GM21390 (cell line): ENCODE data around the gene OSBPL3.
"Not testable (repeated sequence)": the region's sequence is repeated elsewhere in the genome, so short reads cannot be mapped to it uniquely, and the experiment has no call there.

ENCODE experiments used
- ATAC-seq: cut with Tn5 transposase; IDR thresholded peaks from one replicate; pipeline ENCODE4 v1.9.1; 2021; ENCODE audit not compliant: unreplicated experiment

OSBPL3 gene

DNA sequence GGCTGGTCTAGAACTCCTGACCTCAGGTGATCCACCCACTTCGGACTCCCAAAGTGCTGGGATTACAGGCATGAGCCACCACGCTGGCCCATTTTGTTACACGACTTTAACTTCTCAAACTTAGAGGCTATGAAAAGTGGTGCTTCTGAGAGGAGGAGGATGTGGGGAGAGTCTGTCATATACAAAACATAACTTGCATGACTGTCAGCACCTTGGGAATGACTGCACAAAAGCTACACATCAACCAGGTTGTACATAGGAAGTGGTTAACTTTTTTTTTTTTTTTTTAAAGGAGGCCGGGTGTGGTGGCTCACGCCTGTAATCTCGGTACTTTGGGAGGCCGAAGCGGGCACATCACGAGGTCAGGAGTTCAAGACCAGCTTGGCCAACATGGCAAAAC lies 179.3 kb downstream of the OSBPL3 start:
- no peak for ATAC-seq

DNA sequence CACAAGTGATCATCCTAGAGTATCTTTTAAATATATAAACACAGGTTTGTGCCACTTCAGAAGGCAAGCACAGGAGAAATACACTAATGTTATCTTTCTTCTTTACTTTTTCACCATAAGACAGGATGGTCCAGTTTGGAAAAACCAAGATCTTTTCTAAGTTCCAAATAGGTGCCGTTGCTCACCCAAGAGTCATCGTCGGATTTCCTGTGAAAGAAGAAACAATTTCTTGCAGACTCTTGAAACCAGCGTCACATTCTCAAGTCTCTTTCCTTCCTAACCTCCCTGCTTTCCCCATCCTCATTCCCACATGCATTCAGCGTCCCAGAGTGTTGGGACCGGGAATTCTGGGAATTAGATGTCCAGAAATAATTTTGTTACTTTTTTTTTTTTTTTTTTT lies 179.9 kb downstream of the OSBPL3 start:
- ATAC-seq, result no peak

DNA sequence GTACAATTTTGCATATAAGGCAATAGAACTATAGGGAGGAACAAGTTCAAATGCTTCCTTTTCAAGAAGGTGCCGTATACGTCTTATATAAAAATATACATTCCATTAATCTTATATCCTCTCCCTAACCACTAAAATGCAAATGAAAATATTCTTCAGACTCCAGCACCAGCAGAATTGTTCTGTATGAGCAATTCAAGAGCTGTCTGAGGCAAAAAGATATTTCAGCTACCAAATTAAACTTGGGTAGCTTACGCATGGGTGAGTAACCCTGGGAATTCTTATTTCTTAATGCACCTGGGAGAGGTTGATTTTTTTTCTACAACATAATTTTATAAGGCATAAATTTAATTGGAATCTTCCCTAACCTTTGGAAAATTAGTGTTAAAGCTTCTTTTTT lies 180.5 kb downstream of the OSBPL3 start:
- ATAC-seq, result no peak

DNA sequence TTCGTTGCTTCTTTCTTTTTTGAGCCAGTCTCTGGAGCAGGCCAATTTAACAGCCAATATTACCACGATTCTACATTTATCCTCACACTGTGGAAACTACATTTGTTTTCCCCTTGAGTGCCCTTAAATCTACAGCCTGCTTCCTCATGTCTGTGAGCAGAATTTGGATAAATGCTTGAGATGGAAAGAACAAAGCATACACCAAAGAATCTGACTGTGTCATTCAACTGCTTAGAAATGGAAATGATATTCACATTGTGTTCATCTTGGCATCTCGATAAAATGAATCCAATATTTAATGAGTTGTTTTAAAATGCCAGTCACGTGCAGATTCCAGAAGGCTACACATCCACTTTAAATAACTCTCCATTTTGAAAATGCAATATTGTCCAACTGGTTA lies 181.7 kb downstream of the OSBPL3 start:
- ATAC-seq, result no peak

DNA sequence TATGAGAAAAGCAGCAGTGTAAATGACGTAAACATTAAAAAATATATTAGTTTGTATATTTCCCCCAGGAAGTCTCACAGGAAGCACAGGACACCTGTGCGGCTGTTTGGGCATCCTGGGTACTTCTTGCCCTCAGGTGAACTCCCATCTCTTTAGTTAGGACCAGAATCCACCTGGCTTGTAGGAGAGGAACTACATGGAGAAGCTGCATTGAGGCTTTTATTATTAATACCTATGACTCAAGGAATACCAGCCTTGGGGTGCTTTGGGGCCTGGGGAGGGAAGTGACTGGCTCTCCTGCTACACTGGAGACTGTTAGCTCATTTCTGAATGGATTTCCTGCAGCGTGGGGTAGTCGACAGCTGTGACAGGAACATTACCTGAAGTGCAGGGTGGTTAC lies 182.7 kb downstream of the OSBPL3 start:
- no peak for ATAC-seq

DNA sequence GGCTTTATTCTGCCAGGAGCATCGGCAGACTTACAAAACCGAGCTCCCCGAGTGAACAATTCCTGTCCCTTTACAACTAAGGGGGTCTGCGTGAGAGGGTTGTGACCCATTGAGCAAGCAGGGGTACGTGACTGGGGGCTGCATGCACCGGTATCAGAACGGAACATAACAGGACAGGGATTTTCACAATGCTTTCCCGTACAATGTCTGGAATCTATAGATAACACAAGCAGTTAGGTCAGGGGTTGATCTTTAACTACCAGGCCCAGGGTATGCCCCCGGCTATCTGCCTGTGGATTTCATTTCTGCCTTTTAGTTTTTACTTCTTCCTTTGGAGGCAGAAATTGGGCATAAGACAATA lies 184.6 kb downstream of the OSBPL3 start:
- ATAC-seq, result no peak

DNA sequence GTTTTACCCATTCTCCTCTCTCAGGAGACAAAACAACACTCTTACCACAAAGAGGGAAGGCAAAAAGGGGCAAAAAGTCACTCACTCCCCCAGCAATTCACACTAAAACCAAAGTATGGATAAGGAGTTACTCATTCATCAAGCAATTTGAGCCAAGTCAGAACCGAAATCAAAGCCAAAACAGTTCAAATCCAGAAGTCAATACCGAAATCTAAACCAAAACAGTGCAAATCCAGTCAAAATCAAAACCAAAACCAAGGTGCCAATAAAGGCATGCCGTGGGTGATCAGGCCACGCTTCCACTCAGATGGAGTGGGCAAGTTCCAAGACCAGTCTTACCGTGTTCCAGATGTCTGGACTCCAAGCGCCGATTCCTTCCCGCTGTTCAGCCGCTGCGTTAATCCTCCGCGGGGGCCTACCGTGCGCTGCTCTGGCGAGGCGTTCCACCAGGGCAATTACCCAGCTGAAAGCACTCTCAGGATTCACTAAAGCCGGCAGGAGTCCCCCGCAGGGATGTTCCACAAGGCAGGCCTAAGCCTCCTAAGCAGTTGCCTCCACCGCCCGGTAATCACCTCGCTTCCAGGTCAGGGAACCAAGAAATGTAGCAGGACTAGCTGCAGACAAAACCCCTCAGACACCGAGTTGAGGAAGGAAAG lies 185.1 kb downstream of the OSBPL3 start:
- not testable (repeated sequence) for ATAC-seq

DNA sequence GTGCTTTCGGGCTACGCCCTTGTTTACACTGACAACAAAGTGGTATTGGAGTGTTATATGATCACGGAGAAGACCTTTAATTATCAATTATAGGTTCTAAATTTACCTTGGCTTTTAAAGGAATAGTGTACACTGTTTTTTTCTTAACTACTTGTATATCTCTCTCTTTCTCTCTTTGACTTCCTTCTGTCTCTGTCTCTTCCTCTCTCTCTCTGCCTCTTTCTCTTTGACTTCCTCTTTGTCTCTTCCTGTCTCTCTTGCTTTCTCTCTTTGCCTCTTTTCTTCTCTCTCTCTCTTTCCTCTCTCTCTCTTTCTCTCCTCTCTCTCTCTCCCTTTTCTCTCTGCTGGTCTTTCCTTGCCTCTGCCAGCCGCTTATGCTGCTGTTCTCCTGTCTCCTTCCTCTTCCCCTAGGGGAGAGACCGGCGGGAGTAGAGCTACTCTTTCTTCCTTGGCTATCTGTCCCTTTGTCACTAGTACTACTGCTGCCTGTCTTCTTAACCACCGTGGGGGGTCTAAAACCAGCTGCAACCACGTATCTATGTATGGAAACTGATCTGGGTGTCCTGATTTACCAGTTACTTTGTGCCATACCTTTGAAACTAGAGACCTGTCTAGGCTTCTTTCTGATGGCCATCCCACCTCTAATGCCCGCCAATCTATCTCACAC lies 185.9 kb downstream of the OSBPL3 start:
- no peak for ATAC-seq

DNA sequence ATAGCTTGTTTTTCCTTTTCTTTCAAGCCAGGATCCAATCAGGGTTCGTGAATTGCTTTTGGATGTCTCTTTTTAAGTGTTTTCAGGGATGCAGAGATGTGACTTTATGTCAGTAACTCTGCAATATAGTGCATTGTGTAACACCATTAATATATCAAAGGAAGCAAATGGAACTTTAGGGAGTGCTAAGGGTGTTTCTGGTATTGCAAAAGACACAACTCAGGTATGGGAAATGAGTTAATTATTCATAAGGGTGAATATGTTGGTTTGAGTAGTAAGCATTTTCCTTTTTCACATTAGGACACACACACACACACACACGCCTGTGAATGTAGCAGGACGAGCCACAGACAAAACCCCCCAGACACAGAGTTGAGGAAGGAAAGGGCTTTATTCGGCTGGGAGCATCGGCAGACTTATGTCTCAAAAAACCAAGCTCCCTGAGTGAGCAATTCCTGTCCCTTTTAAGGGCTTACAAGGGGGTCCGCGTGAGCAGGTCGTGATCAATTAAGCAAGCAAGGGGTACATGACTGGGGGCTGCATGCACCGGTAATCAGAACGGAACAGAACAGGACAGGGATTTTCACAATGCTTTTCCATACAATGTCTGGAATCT lies 190.9 kb downstream of the OSBPL3 start:
- ATAC-seq, result no peak

DNA sequence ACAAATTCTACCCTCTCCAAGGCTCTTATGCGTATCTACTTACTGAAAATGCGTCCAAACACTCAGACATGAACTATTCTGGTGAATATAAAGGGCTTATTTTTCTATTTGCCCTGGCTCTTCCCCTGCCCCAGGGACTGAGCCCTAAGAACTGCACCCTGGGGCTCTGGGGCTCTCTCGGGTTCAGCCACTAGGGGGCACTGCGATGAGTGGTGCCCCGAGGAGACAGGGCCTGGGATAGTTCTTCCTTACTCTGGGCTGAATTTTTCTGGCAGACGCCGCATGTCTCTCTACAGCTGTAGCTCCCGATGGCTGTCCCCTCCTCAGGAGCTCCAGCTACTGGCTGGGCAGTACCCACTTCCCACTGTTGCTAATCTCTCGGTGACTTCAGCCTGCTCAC lies 191.9 kb downstream of the OSBPL3 start:
- ATAC-seq, result no peak

DNA sequence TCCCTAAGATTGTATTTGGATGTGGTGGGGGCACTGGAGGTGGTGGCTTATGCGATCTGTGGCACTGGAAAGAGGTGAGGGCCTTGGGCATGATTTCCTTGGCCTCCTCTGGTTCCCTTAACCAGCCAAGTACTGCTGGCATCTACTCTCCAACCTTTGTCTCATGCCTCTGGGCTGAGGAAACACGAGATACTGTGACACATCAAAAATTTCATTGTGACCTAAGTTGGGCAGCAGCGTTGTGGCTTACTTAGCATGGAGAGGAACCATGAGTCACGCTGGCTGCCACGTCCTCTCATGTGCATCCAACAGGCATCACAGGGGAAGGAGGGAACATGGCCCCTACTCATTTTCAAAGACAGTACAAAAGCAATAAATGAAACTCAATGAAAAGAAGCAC lies 193.0 kb downstream of the OSBPL3 start:
- ATAC-seq, result no peak

DNA sequence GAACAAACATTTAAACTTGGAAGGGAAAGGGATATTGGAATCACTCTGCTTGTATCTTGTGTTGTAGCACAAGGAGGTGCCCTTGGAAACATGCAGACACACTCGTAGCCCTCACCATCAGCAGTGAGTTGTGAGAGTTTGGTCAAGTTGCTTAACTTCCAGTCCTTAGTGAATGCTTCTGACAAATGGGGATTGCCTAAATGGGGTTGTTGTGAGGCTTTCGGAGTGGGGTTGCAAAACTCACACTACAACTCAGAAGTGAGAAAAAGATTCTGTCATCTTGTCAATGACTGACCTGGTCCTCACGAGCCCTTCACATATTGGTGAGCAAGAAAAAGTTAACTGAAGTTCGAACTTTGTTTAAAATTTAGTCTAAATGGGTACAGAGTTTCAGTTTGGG lies 193.7 kb downstream of the OSBPL3 start:
- ATAC-seq, result no peak

DNA sequence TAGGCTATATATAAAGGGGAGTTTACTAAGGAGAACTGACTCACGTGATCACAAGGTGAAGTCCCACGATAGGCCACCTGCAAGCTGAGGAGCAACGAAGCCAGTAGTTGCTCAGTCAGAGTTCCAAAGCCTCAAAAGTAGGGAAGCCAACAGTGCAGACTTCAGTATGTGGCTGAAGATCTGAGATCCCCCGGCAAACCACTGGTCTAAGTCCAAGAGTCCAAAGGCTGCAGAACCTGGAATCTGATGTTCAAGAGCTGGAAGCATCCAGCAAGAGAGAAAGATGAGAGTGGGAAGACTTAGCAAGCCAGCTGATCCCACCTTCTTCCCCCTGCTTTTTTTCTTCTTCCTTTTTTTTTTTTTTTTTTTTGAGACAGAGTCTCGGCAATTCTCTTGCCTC lies 195.7 kb downstream of the OSBPL3 start:
- ATAC-seq, result no peak

DNA sequence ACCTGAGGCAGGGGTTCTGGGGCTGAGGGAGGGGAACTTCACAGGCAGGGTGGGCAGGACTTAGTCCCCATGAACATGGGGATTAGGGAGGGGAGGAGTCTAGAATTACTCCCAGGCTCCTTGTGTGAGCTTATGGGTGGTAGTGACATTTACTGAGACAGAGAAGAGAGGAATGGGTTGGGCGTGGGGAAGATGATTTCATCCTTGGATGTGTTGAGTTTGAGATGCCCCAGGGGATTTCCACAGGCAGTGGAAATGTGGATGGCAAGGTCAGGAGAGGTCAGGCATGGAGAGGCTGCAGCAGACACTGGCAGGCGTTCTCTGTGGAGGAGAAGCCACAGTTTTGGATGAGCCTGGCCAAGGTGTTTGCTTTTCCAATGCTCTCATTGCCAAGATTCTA lies 196.3 kb downstream of the OSBPL3 start:
- no peak for ATAC-seq

DNA sequence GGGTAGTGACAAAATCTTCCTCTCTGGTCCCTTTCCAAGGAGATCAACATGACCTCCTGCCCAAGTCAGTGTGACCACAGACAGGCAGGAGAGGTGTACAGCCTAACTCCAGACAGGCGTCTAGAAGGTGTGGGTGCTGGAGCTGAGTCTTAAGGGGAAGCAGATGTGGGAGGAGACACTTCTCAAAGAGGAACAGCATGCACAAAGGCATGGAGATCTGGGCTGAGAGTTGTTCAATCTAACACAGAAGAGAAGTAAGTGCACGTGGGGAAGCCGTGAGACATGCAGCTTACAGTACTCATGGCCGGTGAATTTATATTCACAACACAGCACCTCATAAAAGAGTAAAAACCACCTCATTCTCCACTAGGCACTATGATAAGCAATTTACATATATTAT lies 198.9 kb downstream of the OSBPL3 start:
- no peak for ATAC-seq

DNA sequence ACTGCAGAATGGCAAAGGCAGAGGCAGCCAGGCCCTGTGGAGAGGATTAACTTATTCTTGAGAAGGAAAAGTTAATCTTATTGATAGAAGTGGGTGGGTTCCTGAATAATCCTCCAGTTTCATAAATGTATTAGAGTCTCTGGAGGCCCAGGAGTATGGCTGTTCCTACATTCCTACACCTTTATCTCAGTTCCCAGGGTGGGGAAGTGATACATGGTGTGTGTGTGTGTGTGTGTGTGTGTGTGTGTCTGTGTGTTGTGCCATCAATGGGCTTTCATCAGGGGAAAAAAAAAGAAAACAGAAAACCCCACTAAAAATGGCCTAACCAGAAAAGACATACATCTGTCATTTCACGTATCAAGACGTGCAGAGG lies 200.7 kb downstream of the OSBPL3 start:
- no peak for ATAC-seq

DNA sequence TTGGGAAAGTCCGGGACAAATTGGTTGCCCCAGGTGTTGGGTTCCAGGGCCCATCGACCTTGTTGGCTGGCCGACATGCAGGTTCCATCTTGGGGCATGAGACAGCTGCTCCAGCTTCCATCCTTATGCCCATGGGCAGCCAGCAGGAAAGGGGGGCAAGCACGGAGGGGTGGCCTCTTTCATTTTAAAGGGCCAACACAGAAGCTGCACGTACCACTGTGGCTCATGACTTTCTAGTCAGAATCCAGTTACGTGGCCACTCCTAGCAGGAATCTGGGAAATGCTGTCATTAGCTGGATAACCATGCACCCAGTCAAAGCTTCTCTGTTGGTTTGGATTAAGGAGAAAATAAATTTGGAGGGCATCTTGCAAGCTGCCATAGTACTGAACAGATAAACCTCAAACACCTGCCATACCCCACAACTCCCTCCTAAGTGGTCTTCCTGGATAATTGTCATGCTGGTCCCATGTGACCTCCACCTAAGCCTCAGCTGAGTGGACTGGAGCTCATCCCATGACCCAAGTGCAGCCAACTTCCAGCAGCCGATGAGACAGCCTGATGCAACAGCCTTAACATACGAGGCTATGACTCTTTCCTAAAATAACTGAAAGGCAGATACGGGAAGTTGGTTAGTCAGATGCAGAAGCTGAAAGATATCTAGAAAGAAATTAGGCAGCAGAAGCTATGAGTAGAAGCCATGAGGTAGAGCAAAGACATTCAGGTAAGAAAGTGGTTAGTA lies 201.3 kb downstream of the OSBPL3 start:
- peak; percentile 50 for ATAC-seq

DNA sequence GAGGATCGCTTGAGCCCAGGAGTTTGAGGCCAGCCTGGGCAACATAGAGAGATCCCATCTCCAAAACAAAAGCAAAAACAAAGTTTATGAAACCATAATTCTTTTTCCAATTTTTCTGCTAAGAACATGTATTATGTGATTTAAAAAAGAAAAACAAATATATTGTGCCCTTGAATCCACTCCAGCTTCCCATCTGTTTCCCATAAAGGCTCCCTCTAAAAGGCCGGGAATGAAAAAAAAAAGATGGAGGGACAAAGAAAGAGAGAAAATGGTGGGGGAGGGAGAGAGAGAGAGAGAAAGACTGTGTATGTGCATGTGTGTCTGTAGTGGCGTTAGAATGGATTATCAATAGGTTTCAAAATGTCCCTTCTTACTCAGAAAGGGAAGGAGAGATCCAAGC lies 202.2 kb downstream of the OSBPL3 start:
- no peak for ATAC-seq

DNA sequence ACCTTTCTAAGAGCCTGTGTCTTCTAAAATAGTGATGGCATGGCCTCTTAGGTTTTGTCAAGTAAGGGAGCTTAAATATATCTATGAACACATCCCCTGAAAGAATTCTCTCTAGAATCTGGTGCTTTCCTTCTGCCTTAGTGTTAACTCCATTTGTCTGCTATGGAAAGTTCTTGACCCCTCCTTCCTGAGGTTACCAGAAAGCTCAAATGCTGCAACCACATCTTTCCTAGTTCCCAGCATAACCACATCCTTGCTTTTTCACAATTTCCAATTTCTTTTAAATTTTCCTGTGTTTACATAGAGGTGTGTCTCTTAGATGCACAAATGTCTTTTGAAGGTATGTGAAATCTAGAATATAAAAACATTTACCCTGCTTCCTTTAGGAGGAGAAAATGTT lies 206.3 kb downstream of the OSBPL3 start:
- ATAC-seq, result no peak

DNA sequence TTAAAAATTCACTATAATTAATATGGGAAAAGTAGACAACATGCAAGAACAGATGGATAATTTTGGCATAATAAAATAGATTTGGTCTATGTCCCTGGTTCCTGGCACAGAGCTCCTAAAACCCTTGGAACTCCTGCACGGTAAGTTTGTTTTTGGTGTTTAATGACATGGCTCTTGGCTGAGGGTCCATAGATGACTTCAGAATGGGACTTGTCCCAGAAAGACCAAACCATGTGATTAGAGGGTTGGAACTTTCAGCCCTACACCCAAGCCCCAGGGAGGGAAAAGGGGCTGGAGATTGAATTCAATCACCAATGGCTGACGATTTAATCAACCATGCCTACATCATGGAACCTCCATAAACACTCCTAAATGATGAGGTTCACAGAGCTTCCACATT lies 210.1 kb downstream of the OSBPL3 start:
- no peak for ATAC-seq

DNA sequence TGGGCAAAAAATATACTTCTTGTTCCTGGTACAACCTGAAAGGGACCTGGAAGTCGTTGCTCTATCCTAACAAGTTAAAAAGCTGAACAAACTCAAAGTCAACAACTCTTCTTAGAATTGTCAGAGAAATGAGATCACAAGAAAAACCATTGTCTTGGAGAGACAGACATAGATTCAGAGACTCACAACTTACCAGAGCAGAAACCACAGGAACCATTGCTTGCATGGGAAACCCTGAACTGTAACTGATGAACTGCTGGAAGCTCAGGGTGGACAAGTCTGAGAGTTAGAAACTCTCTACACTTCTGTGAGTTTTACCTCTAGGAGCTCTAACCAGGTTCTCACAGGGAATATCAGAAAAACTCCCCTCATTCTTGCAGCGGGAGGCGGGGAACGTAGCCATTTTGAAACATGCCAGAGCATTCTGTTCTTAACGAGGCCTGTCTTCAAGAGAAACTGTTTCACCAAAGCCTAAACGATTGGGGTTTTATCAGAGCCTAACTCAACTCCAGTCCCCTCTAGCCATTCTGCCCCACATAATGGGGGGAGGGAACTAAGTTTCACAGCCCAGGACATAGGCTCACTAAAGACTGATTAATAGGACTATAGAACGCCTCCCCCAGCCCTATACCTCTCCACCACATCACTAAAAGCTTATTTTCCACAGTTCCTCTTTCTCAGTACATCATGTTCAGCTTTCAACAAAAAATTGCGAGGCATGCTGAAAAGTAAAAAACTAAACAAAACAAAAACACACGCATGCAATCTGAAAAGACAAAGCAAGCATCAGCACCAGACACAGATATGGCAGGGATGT lies 210.8 kb downstream of the OSBPL3 start:
- peak; percentile 58 for ATAC-seq
